Measurements from ENCODE around the gene PPARD.
A peak's percentile ranks its signal among the peaks of the same experiment; 100 is the strongest.
"Not testable (repeated sequence)": the region's sequence is repeated elsewhere in the genome, so short reads cannot be mapped to it uniquely, and the experiment has no call there.

Gene PPARD

GRCh38 chr6:35412102-35412501, 69.7 kb downstream of the PPARD start:
- DNase-seq: no peak

GRCh38 chr6:35413911-35414310, 71.6 kb downstream of the PPARD start:
- no peak for DNase-seq

GRCh38 chr6:35415065-35415891, 72.9 kb downstream of the PPARD start:
- peak; percentile 82 for DNase-seq

GRCh38 chr6:35417979-35418661, 75.8 kb downstream of the PPARD start:
- DNase-seq: no peak

- no peak for DNase-seq
Observed at GRCh38 chr6:35419417-35419816, 77.1 kb downstream of the PPARD start.

GRCh38 chr6:35419961-35420360, 77.6 kb downstream of the PPARD start:
- no peak for DNase-seq

- no peak for DNase-seq
Observed at GRCh38 chr6:35425284-35425683, 82.9 kb downstream of the PPARD start.

GRCh38 chr6:35426074-35426473, 83.7 kb downstream of the PPARD start:
- DNase-seq: no peak

- DNase-seq: no peak
Observed at GRCh38 chr6:35427435-35427834, 85.1 kb downstream of the PPARD start.

- DNase-seq: no peak
Observed at GRCh38 chr6:35427851-35428321, 85.5 kb downstream of the PPARD start.

- DNase-seq: no peak
Observed at GRCh38 chr6:35428421-35429149, 86.2 kb downstream of the PPARD start.

GRCh38 chr6:35429463-35429862, 87.1 kb downstream of the PPARD start:
- no peak for DNase-seq

GRCh38 chr6:35432291-35432690, 89.9 kb downstream of the PPARD start:
- DNase-seq: no peak

- not testable (repeated sequence) for DNase-seq
Observed at GRCh38 chr6:35432702-35433101, 90.3 kb downstream of the PPARD start.

- peak; percentile 67 for DNase-seq
Observed at GRCh38 chr6:35435074-35435837, 92.9 kb downstream of the PPARD start.

- no peak for DNase-seq
Observed at GRCh38 chr6:35436071-35436857, 93.9 kb downstream of the PPARD start.

- not testable (repeated sequence) for DNase-seq
Observed at GRCh38 chr6:35438378-35439065, 96.2 kb downstream of the PPARD start.

- DNase-seq: no peak
Observed at GRCh38 chr6:35439308-35439707, 97.0 kb downstream of the PPARD start.

- DNase-seq: no peak
Observed at GRCh38 chr6:35441205-35441604, 98.8 kb downstream of the PPARD start.

GRCh38 chr6:35441642-35442041, 99.3 kb downstream of the PPARD start:
- no peak for DNase-seq

- DNase-seq: no peak
Observed at GRCh38 chr6:35442693-35443092, 100.3 kb downstream of the PPARD start.

All from DMS79 treated with DMSO at 0.1 percent for 48 hours (cell line).